Kidney (tissue), 14 donors: ENCODE results near the gene PRKAG2. TPM values are rescaled to one million over a fixed set of nuclear protein-coding genes. Genes with fewer than 3 reads are reported as not detected.

Source experiments
- DNase-seq, 5 donors: peaks; one replicate each; pipeline ENCODE4 v3.0.0-alpha.2; 2013 to 2020
- FAIRE-seq: peaks from 2 replicates; lab custom pipeline; 2012; peaks lifted over from hg19 to GRCh38; lab: Jason Lieb, UNC
- H3K27ac ChIP-seq, 2 donors: one replicate each; pipeline ENCODE4 v1.7.0; 2013; ENCODE audit warnings: low read depth in 2 of 2, low read length in 2 of 2, inconsistent platforms in 1 of 2
- H3K27me3 ChIP-seq: one replicate; pipeline ENCODE4 v1.7.1; 2013; ENCODE audit warnings: low read length, inconsistent platforms; ENCODE audit not compliant: control insufficient read depth, insufficient read depth
- H3K36me3 ChIP-seq, 3 donors: one replicate each; pipeline versions ENCODE4 v1.7.0 to v1.7.1; 2013; ENCODE audit warnings: low read length in 3 of 3, control low read depth in 1 of 3, inconsistent platforms in 1 of 3; ENCODE audit not compliant: insufficient read depth in 3 of 3, control insufficient read depth in 2 of 3
- H3K4me1 ChIP-seq, 3 donors: one replicate each; pipeline versions ENCODE4 v1.7.0 to v1.7.1; 2013; ENCODE audit warnings: low read length in 3 of 3, inconsistent platforms in 1 of 3, low read depth in 1 of 3; ENCODE audit not compliant: control insufficient read depth in 2 of 3, insufficient read depth in 2 of 3
- H3K4me3 ChIP-seq, 3 donors: one replicate each; pipeline versions ENCODE4 v1.7.0 to v1.8.1; 2013; ENCODE audit warnings: low read length in 3 of 3, control low read depth in 1 of 3, inconsistent platforms in 1 of 3
- H3K9ac ChIP-seq, 3 donors: one replicate each; pipeline versions ENCODE4 v1.7.0 to v1.7.1; 2013; ENCODE audit warnings: low read length in 3 of 3, control low read depth in 1 of 3, inconsistent platforms in 1 of 3
- H3K9me3 ChIP-seq, 3 donors: one replicate each; pipeline versions ENCODE4 v1.7.0 to v1.7.1; 2013; ENCODE audit warnings: low read length in 3 of 3, control low read depth in 1 of 3, inconsistent platforms in 1 of 3; ENCODE audit not compliant: control insufficient read depth in 2 of 3, insufficient read depth in 1 of 3
- CTCF ChIP-seq: IDR thresholded peaks from 3 replicates; pipeline ENCODE4 v1.5.1; 2012; ENCODE audit warnings: mild to moderate bottlenecking, moderate library complexity, borderline replicate concordance; ENCODE audit not compliant: insufficient read depth; ENCODE audit errors: extremely low read depth
- intact Hi-C: fragments of 100-400 bp; cut with DNase I; formaldehyde crosslinking; loops from one replicate; pipeline ENCODE4 v1.11.1; 2022
- polyA plus RNA-seq: library from polyadenylated mRNA; stranded (reverse); fragments of 350-450 nt; fragmentation: Illumina TruSeq; extraction: RNeasy Lipid Tissue Mini Kit (QIAGEN cat#74804); gene quantifications from one replicate; pipeline ENCODE4 v1.2.3, GENCODE V29; 2014; ENCODE audit warnings: low read depth, low replicate concordance; ENCODE audit not compliant: insufficient read depth
- total RNA-seq: library from RNA; stranded (reverse); fragmentation: NEBNext Ultra II Directional; extraction: Animal tissue kit (Norgen Biotek cat#: 25700); gene quantifications from one replicate; pipeline ENCODE4 v1.2.1, GENCODE V29; 2021
- donor health status: control.
- donor health status: control.
- donor health status: control.
- donor health status: control.
- donor health status: control.
- donor health status: DM: yes; HTN: yes; CAD: no.
- donor health status: Normal renal cell carcinoma (clear cell type).

The PRKAG2 gene
- total and polyA plus RNA-seq, 2 donors from 2014 or later = 40.7 to 40.9 TPM

GRCh38 chr7:151818674-151819519, 58.0 kb downstream of the PRKAG2 start:
- intact Hi-C loops = no loop called here
- no peak for FAIRE-seq
- DNase-seq = peak in 1 of 5 donors; percentile 62
- H3K4me3 ChIP-seq = no peak overlapping the region
- H3K9ac ChIP-seq = no peak overlapping the region
- no peaks in the 10 kb centered on the region for H3K36me3 ChIP-seq
- no peak overlapping the region for H3K27ac ChIP-seq
- no peaks in the 10 kb centered on the region for H3K9me3 ChIP-seq
- peaks cover 2 to 18% (median 10%) of the 10 kb centered on the region in 3 donors for H3K4me1 ChIP-seq
- H3K27me3 ChIP-seq = no peaks in the 10 kb centered on the region
- TF ChIP-seq CTCF = no peak

- no peaks in the 10 kb centered on the region for H3K9me3 ChIP-seq
- FAIRE-seq (no peak), DNase-seq (peak in 1 of 5 donors; percentile 27)
- intact Hi-C loops = no loop called here
- TF ChIP-seq CTCF = no peak
- H3K4me3 ChIP-seq = no peak overlapping the region
- no peak overlapping the region for H3K27ac ChIP-seq
- H3K9ac ChIP-seq = no peak overlapping the region
- no peaks in the 10 kb centered on the region for H3K36me3 ChIP-seq
- H3K27me3 ChIP-seq = no peaks in the 10 kb centered on the region
- H3K4me1 ChIP-seq = peaks cover 0 to 13% (median 3%) of the 10 kb centered on the region in 3 donors
These were observed 58.8 kb downstream of the PRKAG2 start for GRCh38 chr7:151817981-151818673.

GRCh38 chr7:151817315-151817690, 59.6 kb downstream of the PRKAG2 start:
- no peak for TF ChIP-seq CTCF
- intact Hi-C loops = no loop called here
- DNase-seq (peak in 1 of 5 donors; percentile 46), FAIRE-seq (no peak)
- no peak overlapping the region for H3K9ac ChIP-seq
- no peak overlapping the region for H3K27ac ChIP-seq
- H3K36me3 ChIP-seq = no peaks in the 10 kb centered on the region
- no peaks in the 10 kb centered on the region for H3K27me3 ChIP-seq
- H3K4me1 ChIP-seq = peaks cover 0 to 7% (median 0%) of the 10 kb centered on the region in 3 donors
- H3K4me3 ChIP-seq = no peak overlapping the region
- H3K9me3 ChIP-seq = no peaks in the 10 kb centered on the region
